Heart right ventricle (tissue), 16 donors: ENCODE measurements around the gene DFFA. TPM values are rescaled to one million over a fixed set of nuclear protein-coding genes. Genes with fewer than 3 reads are reported as not detected.

Experiments used
- ATAC-seq, 8 donors: fragments of 200-7000 bp; cut with Tn5 transposase; one replicate each; pipeline ENCODE4 v1.9.1; 2020; ENCODE audit warnings: mild to moderate bottlenecking in 8 of 8, moderate library complexity in 8 of 8, moderate number of reproducible peaks in 1 of 8
- DNase-seq, 2 donors: peaks; one replicate each; pipeline ENCODE4 v3.0.0-alpha.2; 2020
- H3K27ac ChIP-seq, 10 donors: fragments of 200-600 bp; sonication (generic) in 2 of 10; one replicate each; pipeline versions ENCODE4 v1.5.0 to v1.8.0; 2020 to 2022; ENCODE audit warnings: mild to moderate bottlenecking in 3 of 10
- H3K27me3 ChIP-seq, 7 donors: fragments of 200-600 bp; one replicate each; pipeline ENCODE4 v1.8.0; 2021 to 2022; ENCODE audit warnings: mild to moderate bottlenecking in 2 of 7
- H3K36me3 ChIP-seq, 9 donors: fragments of 200-600 bp; sonication (generic) in 1 of 9; one replicate each; pipeline versions ENCODE4 v1.5.0 to v1.8.0; 2020 to 2022; ENCODE audit warnings: mild to moderate bottlenecking in 2 of 9
- H3K4me1 ChIP-seq, 9 donors: fragments of 200-600 bp; sonication (generic) in 1 of 9; one replicate each; pipeline versions ENCODE4 v1.5.0 to v1.8.0; 2020 to 2022; ENCODE audit warnings: mild to moderate bottlenecking in 4 of 9
- H3K4me3 ChIP-seq, 10 donors: fragments of 200-600 bp; sonication (generic) in 2 of 10; one replicate each; pipeline versions ENCODE4 v1.5.0 to v1.8.0; 2020 to 2022; ENCODE audit warnings: mild to moderate bottlenecking in 7 of 10, moderate library complexity in 2 of 10
- H3K9me3 ChIP-seq, 11 donors: fragments of 200-600 bp in 10 of 11; sonication (generic) in 2 of 11; one replicate each; pipeline versions ENCODE4 v1.5.0 to v1.8.0; 2013 to 2022; ENCODE audit warnings: mild to moderate bottlenecking in 2 of 11, control low read depth in 1 of 11, moderate library complexity in 1 of 11
- WGBS, 2 donors: extraction: QIAGEN DNeasy Blood & Tissue Kit; methylation state at CpG; one replicate each; pipeline ENCODE4 v1.1.7; 2013; ENCODE audit warnings: inconsistent platforms in 1 of 2; 5-methylcytosine and 5-hydroxymethylcytosine counted together
- intact Hi-C, 10 donors: fragments of 100-400 bp; cut with DNase I; formaldehyde crosslinking; loops; one replicate each; pipeline versions ENCODE4 v1.11.1 to v1.14.2; 2022
- polyA plus RNA-seq, 2 donors: library from polyadenylated mRNA; stranded (reverse); fragments of 200-250 nt; gene quantifications; one replicate each; pipeline ENCODE4 v1.2.3, GENCODE V29; 2013
- total RNA-seq, 10 donors: library from RNA; stranded (reverse); fragmentation: NEBNext Ultra II Directional in 3 of 10; extraction: Animal tissue kit (Norgen Biotek cat#: 25700) in 3 of 10; gene quantifications; one replicate each; pipeline versions ENCODE4 v1.2.1 to v1.2.4, GENCODE V29; 2021 to 2023
- TF ChIP-seq, protein P1 (sequence below), 9 donors: fragments of 200-600 bp; sonication (generic) in 2 of 9; IDR thresholded peaks; one replicate each; pipeline versions ENCODE4 v1.5.0 to v1.8.0; 2021 to 2022; ENCODE audit warnings: antibody characterized with exemption in 9 of 9, mild to moderate bottlenecking in 5 of 9, moderate library complexity in 1 of 9
- donor health status: Arrhythmogenic right ventricular cardiomyopathy.
- donor health status: ischemic (EF 13 %, LVEDD 7.1; RV severe dilation, severe dysfunction).
- donor health status: healthy with polysubstance abuse.
- donor health status: DM: no; HTN: yes; CAD: no.
- donor health status: DM: no; HTN: no; CAD: no.
- donor health status: ischemic (EF 25% LVEDD 6.9; RV normal size, moderate dysfunction).
- donor health status: ischemic (EF 25% LVEDD 5.7; RV mildly dilated, moderate dysfunction).
- donor health status: healthy.
- donor health status: DM: yes; HTN: yes; CAD: no.
- donor health status: Ischemic cardiomyopathy.
- donor health status: ischemic (EF 35%, LVEDD 5.7; RV mildly dilated, moderate dysfunction).
- donor health status: nonischemic (EF 11% LVEDD 7.7; RV severe dilation, severe dysfunction).
- donor health status: DM: yes; HTN: yes; CAD: no.
- donor health status: PGD.
- donor health status: ischemic (EF 29% LVEDD 5.4; RV normal size, mild dysfunction).
- donor health status: nonischemic (EF 23%, LVEDD 6.1; RV moderate dilation, normal function).

The DFFA gene
- total and polyA plus RNA-seq, 12 donors: 9.1 to 26.7 (median 23.0) TPM

- no peak overlapping the region for H3K27ac ChIP-seq
- H3K27me3 ChIP-seq: no peaks in the 10 kb centered on the region
- no peaks in the 10 kb centered on the region for H3K9me3 ChIP-seq
- 93% methylated on average over 6 of the region's 6 CpGs for WGBS, 2 donors
- DNase-seq: no peak
- no peak overlapping the region for H3K4me3 ChIP-seq
- TF ChIP-seq, protein P1, sequence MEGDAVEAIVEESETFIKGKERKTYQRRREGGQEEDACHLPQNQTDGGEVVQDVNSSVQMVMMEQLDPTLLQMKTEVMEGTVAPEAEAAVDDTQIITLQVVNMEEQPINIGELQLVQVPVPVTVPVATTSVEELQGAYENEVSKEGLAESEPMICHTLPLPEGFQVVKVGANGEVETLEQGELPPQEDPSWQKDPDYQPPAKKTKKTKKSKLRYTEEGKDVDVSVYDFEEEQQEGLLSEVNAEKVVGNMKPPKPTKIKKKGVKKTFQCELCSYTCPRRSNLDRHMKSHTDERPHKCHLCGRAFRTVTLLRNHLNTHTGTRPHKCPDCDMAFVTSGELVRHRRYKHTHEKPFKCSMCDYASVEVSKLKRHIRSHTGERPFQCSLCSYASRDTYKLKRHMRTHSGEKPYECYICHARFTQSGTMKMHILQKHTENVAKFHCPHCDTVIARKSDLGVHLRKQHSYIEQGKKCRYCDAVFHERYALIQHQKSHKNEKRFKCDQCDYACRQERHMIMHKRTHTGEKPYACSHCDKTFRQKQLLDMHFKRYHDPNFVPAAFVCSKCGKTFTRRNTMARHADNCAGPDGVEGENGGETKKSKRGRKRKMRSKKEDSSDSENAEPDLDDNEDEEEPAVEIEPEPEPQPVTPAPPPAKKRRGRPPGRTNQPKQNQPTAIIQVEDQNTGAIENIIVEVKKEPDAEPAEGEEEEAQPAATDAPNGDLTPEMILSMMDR (IDR thresholded peaks at IDR 0.05): no peak
- intact Hi-C loops: loop anchor here in 2 of 10 donors (10.0 kb wide), 2 partner anchors 114 to 274 kb away; partner anchors contain the start of gene CASZ1 (in 1 of the 2)
- no peak for ATAC-seq
- H3K36me3 ChIP-seq: no peaks in the 10 kb centered on the region
- peaks cover 0 to 44% (median 13%) of the 10 kb centered on the region in 9 donors for H3K4me1 ChIP-seq
Measured at GRCh38 chr1:10520497-10520896, 48.2 kb upstream of the DFFA start.

- 42 to 45% methylated on average over 7 of the region's 7 CpGs for WGBS, 2 donors
- TF ChIP-seq, protein P1 (IDR thresholded peaks at IDR 0.05): peak in 1 of 9 donors; percentile 7
- no peaks in the 10 kb centered on the region for H3K27me3 ChIP-seq
- no peaks in the 10 kb centered on the region for H3K9me3 ChIP-seq
- ATAC-seq (peak in 7 of 8 donors; percentile 29 to 78 (median 56)), DNase-seq (no peak)
- intact Hi-C loops: loop anchor here in 4 of 10 donors (5.0 to 10.0 kb wide), 5 partner anchors 126 to 426 kb away; partner anchors contain the start of gene CASZ1 (in 1 of the 4)
- no peak overlapping the region for H3K4me3 ChIP-seq
- no peaks in the 10 kb centered on the region for H3K36me3 ChIP-seq
- peaks cover 0 to 58% (median 23%) of the 10 kb centered on the region in 9 donors for H3K4me1 ChIP-seq
- H3K27ac ChIP-seq: peak overlapping the region in 1 of 10 donors; percentile 20
Measured at GRCh38 chr1:10519016-10519417, 46.7 kb upstream of the DFFA start.

DNA sequence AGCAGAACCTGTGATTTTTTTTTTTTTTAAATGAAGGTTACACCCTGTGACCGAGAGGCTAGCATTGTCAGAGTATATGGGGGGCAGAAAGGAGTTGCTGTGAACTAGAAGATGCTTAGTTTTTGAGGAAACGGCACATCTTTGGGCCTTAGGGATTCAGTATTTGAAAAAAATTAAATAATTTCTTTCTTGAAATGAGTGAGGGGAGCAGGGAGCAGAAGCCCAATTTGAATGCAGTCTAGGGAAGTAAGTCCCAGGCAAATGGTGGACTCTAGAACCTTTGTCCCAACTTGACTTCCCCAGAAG is 45.3 kb upstream of the DFFA start:
- no peak for ATAC-seq
- no peak for DNase-seq
- Histone ChIP-seq H3K27me3 (no peaks in the 10 kb centered on the region), H3K9me3 (no peaks in the 10 kb centered on the region), H3K4me3 (no peak overlapping the region), H3K4me1 (peaks cover 0 to 55% (median 23%) of the 10 kb centered on the region in 9 donors), H3K27ac (no peak overlapping the region), H3K36me3 (no peaks in the 10 kb centered on the region)
- intact Hi-C loops: loop anchor here in 4 of 10 donors (5.0 to 10.0 kb wide), 5 partner anchors 127 to 427 kb away; partner anchors contain the start of gene CASZ1 (in 1 of the 4)
- 97 to 100% methylated on average over 2 of the region's 2 CpGs for WGBS, 2 donors
- TF ChIP-seq, protein P1 (IDR thresholded peaks at IDR 0.05): no peak

GRCh38 chr1:10516925-10517676 is 44.8 kb upstream of the DFFA start:
- 73 to 76% methylated on average over 8 of the region's 8 CpGs for whole genome bisulfite sequencing, 2 donors
- intact Hi-C loops: loop anchor here in 4 of 10 donors (5.0 to 10.0 kb wide), 5 partner anchors 128 to 428 kb away; partner anchors contain the start of gene CASZ1 (in 1 of the 4)
- no peak for DNase-seq
- ATAC-seq: no peak
- H3K4me3 ChIP-seq: no peak overlapping the region
- H3K36me3 ChIP-seq: no peaks in the 10 kb centered on the region
- H3K27ac ChIP-seq: no peak overlapping the region
- H3K4me1 ChIP-seq: peaks cover 0 to 50% (median 23%) of the 10 kb centered on the region in 9 donors
- no peaks in the 10 kb centered on the region for H3K9me3 ChIP-seq
- H3K27me3 ChIP-seq: no peaks in the 10 kb centered on the region
- TF ChIP-seq, protein P1 (IDR thresholded peaks at IDR 0.05): no peak
